Hematopoietic multipotent progenitor cell treated with erythropoietin and hydrocortisone succinate and interleukin-3 and kit ligand, for 4 days (in vitro differentiated cells): ENCODE measurements around the gene RGS6.

ENCODE experiments used
- DNase-seq: peaks from one replicate; pipeline ENCODE4 v3.0.0-alpha.2; 2015

RGS6 gene

DNA sequence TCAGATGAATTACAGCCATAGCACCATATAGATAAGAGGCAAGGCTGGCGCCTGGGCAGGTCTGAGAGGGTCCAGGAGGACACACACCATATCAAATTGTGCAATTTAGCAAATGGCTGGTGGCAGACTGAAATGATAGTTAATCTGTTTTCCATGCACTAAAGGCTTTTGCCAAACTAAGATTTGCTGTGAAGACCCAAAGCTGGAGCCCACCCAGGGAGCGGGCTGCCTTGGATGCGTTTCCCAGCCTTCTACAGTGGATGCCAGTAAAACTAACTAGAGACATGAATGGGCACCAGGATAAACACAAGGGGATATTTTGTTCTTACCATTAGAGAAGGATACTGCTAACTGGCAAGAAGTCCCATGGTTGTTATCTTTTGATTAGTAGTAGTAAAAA, 486.6 kb downstream of the RGS6 start:
- DNase-seq, result no peak

DNA sequence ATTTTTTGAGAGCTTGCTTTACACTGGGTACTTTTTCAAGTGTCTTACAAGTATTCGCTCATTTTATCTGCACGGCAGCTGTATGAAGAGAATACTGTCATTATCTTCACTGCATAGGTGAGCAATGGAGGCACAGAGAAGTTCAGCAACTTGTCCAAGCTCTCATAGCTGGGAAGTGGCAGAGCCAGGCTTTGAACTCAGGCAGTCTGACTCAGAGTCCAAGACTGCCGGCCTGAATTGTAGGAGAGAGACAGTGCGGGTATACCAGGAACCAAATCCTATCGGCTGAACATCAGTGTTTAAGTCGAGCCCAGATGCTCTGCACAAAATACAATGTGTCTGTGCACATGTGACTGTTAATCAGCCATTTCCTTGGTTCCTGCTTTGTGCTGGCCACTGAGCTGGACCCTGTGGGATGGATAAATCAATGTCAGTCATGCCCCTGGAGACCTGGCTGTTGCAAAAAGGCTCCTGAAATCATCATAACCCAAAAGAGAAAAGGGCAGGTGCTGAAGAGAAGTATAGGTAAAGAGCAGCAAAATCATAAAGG, 487.1 kb downstream of the RGS6 start:
- no peak for DNase-seq

DNA sequence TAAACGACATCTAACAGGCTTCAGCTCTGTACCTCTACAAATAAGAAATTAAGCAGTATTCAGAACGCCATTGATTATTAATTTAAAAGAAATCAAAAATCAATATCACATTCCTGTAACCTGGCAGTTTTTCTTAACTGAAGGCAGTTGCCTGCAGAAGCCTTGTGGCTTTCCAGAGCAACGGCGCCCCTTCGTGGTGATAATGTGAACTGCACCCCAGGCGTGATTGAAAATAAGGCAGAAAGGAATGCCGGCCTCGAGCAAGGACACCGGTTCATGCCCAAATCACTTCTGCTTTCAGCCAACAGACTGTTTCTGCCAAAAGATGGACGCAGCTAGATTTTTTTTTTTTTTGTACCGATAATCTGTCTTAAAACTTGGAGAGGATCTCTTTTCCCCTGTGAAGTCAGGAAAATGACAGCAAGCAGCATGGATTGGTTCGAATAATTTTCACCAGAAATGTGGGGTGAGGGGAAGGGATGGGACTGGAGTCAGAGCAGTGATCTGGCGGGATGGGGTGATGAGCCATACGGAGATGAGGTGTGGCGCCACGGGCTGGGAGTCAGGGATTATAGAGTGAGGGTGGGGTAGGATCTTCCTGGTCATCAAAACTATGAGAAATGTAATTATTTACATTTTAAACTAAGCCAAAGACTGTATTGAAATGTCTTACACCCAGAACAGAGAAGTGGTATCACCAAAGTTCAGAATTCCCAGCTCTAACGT, 488.7 kb downstream of the RGS6 start:
- peak; percentile 88 for DNase-seq

DNA sequence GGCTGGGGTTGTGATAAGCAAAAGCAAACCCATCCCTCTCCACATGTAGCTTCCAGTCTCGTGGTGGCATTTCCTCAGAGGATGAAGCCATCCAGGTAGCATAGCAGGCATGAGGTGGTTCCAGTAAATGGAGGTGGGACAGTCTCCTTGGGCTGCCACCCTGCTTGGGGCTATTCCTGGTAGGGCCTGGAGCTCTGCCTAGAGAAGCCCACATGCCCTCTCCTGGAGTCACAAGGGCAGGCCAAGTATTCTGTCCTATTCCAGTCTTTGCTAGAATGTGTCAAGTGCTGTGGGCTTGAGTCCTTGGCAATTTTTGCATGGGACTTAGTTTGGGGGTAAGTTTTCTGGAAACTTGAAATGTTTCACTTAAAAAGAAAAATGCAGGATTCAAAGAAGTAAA, 491.7 kb downstream of the RGS6 start:
- DNase-seq, result no peak

DNA sequence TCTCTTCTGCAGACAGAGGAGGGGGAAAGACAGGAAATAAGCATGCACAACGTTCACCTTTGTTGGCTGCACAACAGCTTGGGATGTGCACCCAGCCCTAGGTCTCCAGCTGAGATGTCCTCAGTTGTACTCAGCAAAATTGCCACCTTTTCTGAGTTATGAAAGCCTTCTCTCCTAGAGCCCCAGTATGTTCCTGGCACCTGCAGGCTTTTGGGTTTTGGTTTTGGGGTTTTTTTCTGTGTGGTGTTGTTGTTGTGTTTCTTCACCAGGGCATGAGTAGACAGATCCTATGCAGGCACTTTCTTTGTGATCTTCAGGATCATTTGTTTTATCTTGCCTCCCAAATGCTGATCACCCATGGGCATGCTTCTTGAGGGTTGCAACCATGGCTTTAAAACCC, 498.2 kb downstream of the RGS6 start:
- no peak for DNase-seq

DNA sequence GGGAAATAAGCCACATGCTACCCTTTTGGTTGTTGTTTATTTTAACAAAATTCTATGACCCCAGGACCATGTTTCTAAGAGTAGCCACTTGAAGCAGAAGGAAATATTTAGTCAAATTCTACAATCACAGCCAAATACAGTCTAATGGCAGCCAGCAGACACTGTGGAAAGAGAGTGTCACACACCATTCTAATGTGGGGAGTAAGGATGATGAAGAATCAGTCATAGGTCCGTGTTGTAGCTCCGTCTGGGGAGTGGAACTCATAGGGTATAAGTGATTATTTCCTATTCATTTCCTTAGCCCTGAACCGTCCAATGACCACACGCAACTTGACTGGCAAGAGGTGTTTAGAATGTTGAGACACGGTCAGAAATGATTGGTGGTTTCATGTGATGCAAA, 500.5 kb downstream of the RGS6 start:
- no peak for DNase-seq

DNA sequence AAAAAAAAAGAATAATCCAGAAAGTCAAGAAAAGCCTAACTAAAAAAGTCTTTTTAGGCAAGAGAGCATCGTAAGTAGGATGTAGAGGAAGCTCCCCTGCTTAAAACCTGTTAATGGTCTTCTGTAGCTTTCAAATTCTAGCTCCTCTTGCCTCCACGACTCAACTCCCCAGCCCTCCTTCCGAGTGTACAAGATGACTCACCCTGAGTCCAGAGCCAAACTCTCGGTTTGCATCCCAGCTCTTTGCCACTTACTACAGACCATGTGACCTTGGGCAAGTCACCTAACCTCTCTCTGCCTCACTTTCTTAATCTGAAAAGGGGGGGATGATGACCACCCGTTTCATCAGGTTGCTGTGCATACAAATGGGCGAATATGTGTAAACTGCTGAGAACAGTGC, 501.3 kb downstream of the RGS6 start:
- DNase-seq, result no peak

DNA sequence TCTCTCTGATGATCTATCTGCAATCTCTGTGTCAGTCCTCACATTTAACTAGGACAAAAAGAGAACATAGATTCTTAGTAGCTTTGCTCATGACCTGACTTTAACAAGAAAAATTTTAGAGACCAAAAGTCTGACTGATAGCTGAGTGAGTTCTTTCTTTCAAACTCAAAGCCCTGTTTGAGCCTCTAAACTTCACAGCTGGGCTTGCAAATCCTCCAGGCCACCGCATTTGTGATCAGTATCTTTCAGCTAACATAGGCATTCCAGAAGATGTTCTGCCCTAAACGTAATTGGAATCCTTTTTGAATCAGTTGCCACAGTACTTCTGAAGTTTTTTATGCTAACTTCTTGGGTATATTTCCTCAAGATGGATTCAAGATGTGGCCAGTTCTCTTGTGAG, 502.6 kb downstream of the RGS6 start:
- no peak for DNase-seq

DNA sequence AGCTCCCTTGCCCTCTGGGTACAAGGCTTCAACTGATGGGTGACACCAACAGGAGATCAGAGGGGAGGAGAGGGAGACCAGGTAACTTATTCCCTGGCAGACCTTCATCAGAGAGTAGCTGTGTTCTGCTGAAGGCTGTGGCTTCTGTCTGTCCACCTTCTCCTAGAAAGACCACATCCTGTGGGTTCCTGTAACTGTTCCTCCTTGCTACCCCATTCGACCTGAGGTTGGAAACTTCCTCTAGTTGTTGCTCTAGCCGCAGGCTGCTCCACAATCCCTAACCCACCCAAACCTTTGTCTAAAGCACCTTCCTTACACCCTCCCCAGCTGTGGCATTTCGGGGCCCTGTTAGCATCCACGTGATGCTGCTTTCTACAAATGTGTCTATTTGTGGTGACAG, 507.5 kb downstream of the RGS6 start:
- DNase-seq, result peak; percentile 70

DNA sequence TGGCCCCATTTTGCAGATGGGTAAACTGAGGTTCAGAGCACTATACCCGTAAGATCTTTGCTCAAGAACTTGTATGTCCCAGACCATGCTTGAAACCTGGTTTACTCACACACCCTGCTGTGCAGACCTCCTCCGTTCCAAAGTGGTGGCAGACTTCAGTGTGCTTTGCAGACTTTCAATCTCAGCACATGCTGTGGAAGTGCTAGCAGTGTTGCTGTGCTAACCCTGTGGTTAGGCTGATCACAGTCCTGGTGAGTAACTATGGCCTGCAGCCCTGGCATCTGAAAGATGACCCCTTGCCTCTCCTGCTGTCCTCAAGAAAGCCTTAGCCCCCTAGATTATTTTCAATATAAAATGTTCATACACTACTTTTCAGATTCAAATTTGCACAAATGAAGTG, 511.0 kb downstream of the RGS6 start:
- no peak for DNase-seq

DNA sequence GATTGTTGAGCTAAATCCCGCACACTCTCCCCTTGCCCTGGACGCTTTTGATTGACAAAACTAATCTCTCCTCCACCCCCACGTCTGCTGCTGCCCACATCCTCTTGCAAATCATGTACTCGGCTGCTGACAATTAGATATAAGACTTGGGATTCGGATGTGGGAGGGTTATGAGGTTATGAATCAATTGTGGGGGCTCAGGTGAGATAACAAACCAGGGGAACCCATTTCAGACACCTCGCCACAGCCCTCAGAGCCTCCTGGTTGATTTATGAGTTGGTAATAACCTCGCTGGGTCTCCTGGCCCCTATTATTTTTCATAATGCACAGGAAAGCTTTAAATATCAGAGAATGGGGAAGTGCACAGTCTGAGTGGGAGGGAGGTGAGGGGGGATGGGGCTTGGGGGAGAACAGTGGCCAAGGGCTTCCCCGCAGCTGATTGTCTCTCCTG, 511.8 kb downstream of the RGS6 start:
- peak; percentile 82 for DNase-seq

DNA sequence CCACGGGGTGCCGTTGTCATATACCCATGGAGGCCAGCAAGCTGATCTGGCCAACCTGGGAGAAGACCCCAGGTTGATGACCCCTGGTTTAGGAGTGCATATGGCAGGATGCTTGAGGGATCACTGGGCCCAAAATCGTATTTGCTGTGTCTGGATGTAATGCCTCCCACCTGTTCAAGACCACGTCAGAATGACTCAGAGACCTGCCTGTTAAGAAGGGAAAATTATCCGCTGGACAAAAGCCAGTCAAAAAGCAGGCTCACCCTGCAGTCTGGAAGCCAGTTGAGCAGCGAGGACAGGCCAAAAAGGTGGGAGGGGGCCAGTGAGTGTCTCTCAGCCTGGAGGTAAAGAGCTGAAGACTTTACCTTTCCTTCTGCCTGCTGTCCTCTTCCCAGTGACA, 512.5 kb downstream of the RGS6 start:
- no peak for DNase-seq

DNA sequence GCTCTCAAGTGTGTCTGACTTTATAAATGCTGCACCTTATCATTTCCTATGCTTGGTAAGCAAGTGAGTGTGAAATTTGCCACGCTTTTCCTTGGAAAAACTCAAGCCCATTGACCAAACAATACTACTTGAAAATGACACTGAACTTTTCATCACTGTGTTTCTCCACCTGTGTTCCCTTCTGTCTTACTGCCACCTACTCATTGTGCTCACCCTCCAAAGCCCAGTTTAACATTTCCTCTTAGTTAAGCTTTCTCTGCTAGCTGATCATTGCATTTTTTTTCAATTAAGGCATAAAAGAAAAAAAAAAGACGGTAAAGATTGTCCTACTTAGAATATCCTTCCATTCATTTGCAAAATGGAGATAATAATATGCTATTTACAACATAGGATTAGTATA, 516.0 kb downstream of the RGS6 start:
- DNase-seq, result no peak

DNA sequence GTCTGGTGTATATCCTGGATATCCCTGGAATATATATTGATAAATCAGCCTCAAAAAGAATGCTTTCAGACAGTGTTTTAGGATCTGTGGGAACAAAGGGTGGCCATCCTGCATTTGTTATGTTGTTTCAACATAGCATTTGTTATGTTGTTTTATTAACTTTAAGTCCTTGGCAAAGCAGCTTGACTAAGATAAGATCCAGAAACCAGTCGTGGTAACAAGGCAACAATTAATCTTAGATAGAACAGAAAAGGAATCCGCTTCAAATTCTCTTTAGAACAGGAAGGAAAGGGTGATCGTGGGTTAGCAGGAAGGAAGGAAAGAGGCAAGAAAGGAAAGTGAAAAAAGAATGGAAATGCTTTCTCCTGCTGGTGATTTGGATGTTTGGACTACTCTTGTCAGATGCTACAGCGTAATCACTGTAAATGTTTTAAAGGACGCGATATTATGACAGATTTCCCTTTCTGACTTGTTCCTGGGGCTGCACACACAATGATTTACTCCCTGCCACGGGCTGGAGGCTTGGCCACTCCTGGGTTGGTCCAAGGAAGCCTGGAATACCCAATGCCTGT, 518.3 kb downstream of the RGS6 start:
- no peak for DNase-seq

DNA sequence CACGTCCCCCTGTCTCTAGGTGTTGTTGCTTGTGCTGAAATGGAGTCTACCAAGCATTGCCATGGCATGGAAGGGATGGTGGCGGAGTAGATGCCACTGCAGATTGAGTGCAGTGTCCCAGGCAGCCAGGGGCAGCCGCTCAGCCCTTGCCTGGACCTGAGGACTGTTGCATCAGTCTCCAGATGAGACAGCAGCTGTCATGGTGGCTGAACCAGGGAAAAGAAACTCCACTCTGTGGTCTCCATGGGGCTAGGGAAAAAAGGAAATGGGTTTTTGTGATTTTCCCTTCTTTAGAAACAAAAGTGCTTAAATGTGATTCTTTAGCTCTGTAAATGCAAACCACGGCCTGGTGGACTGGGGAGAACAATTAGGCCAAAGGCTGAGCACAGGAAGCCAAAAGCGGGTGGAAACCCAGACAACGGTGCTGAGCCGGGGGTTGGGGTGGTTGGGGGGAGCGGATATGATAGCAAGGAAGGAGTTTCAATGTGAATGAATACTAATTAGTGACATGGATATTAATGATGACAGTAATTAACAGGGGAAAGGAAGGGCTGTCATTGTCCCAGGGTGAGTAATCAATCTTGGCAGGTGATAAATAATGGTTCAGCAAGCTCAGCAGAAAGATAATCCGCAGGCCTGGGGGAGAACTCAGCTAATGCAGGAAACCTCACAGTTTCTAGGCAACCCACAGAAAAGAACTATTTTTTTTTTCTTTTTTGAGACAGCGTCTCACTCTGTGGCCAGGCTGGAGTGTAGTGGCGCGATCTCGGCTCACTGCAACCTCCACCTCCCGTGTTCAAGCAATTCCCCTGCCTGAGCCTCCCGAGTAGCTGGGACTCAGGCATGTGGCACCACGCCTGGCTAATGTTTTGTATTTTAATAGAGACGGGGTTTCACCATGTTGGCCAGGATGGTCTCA, 519.1 kb downstream of the RGS6 start:
- DNase-seq, result peak; percentile 37

DNA sequence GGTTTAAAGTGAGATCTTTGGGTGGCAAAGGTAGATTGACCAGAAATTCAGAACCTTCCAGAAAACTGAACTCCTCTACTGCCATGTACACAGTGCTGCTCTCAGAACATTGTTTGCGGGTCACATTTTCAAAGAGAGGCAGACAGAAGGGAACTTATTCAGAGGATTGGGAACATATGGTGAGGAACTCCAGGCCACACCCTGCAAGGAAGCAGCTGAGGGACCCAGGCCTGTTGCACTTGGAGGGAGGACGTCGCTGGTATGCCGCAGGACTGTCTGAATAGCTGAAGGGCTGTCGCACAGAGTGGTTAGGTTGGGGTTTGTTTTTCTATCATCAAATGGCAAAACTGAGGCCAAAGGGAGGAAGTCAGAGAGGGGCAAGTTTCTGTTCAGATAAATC, 520.5 kb downstream of the RGS6 start:
- DNase-seq, result no peak

DNA sequence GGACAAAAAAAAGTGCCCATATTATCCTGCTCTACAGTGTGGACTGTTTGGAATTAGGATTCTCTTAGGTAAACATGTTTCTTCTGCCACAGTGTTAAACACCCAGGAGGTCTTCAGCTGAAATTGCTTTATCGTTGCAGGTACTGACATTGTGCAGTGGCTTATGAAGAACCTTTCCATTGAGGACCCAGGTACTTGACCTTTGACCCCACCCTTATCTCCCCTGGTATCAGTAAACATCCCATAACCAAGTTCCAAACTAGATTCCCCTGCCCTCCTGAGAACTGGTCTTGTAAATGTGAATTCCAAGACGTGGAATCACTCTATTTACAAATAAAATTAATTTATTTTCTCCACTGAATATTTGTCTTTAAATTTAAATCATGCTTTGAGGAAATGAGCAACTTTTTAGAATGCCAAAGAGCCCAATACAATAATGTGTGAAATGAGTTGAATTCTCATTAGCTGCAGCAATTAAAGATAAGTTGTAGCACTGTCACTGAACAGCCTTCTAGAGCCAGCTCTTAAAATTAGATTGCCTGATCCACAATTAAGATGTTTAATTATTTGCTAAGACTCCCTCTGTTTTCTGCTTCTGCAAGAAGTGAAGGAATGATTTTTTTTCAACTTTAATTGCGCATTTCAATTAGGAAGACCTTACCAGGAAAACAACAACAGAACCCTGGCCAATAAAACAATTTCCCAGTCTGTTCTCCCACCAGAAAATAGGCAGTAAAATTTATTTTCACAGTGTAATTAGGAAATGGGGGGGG, 522.3 kb downstream of the RGS6 start:
- DNase-seq, result no peak

DNA sequence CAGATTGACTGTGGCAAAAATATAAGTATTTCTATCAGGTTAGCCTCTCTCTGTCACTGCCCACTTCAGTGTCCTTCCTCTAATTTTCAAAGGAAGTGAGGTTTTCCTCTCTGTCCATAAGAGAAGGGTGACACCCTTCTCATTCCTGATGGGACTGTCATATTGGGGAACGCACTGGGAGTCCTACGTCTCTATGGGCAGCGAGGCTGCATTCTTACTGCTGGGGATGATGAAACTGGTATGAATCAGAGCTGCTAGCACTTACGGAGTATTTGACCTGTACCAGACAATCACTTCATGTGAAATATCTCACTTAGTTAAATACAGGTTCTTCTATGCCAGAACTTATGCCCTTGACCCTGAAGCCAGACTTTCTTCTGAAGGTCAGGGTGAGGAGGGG, 525.4 kb downstream of the RGS6 start:
- DNase-seq, result no peak

DNA sequence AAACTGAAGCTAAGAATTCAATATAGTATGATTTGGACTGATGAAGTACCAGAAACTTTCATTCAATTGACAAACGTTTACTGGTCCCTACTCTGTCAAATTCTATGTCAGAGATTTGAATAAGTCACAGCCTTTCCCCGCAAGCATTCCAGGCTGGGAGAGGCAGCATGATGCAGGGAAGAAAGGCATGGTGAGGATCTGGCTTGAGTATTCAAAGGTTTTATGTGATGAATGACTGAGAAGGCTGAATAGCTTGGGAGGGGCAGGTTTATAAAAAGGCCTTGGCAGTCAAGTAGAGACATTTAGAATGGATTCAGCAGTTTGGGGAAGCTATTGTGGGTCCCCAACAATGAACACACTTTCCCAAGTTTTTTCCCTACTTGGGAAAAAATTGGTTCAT, 529.8 kb downstream of the RGS6 start:
- no peak for DNase-seq

DNA sequence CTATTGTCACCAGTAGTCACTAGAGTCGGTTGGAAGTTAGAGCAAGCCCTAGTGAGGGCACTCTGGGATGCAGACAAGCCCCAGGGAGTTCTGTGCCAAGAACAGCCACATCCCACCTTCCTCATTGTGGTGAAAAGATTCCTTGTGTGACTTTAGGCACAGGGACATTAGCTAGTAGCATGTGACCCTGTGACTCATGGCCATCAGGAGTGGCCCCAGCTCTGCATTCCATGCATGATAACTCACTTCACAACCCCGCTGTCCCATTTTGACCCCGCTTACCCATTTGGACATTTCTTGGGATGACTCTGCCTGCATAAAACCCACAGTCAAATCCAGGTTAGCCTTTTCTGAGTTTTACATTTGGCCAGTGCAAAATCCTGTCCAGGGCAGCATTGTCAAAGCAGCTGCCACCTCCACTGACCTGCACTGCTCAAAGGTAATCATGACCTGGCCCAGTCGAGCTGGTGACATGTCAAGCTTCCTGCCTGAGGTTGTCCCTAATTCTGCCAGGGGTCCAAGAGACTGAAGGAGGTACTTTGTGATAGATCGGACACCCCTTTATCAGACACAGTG, 531.1 kb downstream of the RGS6 start:
- no peak for DNase-seq

DNA sequence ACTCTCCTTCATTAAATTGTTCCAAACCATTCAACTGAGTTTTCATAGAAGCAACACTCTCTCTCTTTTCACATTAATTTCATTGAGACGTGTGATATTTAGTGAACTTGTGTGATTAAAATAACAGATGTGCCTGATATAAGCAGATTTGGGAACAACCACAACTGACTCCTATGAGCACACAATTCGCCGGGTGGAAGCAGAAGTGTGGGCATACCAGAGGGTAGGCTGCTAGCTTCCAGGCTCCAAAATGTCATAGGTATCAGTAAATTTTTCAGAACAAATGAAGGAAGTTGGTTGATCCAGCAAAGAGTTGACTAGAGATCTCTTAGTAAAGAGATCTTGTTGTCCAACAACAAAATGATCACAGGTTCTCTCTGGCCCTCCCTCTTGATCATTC, 532.0 kb downstream of the RGS6 start:
- no peak for DNase-seq

DNA sequence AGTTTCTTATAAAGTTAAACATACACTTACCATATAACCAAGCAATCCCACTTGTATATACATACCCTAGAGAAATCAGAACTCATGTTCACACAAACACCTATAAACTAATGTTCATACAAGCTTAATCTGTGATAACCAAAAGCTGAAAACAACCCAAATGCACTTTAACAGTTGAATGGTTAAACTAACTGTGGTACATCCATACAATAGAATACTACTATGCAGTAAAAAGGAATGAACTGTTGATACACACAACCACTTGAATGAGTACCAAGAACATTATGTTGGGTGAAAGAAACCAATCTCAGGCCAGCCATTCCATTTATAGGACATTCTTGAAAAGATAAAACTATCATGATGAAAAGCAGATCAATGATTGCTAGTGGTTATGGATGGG, 534.1 kb downstream of the RGS6 start:
- no peak for DNase-seq

DNA sequence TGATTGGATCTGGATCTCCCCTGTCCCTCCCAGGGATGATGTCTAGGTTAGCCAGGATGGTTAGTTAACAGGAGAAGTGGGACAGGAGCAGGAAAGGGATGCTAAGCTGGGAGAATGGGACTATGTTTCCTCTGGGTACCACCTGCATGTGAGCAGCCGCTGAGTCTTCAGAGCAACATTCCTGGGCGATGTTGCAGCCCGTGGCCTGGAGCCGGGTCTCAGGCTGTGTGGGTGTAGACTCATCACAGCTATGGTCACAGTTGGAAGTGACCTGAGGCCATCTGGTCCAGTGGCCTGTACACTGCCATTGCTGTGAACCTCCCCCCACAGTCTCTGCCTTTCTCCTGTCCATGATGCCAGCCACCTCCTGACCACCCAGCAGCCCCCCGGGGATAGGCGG, 539.1 kb downstream of the RGS6 start:
- no peak for DNase-seq
